ENCODE results near the gene CLIP2. TPM values are rescaled to one million over a fixed set of nuclear protein-coding genes. Genes with fewer than 3 reads are reported as not detected.

Gene CLIP2
- total RNA-seq, 1 donor from 2014 or later = 110 TPM

DNA sequence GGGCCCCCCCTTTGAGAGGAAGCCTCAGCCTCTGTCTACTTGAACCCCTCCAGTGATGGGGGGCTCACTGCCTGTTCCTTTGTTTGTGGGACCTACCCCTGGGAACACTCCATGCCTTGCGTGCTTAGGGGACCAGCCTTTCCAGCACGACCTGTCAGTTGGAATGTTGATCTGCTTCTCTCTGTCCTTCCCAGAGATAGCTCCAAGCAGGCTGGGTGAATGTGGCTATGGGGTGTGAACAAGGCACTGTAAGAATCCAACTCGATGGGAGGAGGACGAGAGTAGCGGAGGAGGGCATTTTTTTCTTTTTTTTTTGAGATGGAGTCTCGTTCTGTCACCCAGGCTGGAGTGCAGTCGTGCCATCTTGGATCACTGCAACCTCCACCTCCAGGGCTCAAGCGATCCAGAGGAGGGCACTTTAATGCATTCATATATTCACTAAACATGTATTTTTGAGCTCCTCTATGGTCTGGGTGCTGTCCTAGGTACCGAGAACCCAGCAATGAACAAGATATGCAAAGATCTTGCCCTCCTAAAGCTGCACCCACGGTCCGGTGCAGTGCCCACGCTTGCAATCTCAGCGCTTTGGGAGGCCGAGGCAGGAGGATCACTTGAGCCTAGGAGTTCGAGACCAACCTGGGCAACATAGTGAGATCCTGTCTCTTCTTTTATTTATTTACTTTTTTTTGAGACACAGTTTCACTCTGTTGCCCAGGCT is 8.5 kb downstream of the CLIP2 start:
- no peak overlapping the region for H3K27ac Mint-ChIP-seq (ENCODE audit: unreplicated experiment)
- TF ChIP-seq, protein P1, sequence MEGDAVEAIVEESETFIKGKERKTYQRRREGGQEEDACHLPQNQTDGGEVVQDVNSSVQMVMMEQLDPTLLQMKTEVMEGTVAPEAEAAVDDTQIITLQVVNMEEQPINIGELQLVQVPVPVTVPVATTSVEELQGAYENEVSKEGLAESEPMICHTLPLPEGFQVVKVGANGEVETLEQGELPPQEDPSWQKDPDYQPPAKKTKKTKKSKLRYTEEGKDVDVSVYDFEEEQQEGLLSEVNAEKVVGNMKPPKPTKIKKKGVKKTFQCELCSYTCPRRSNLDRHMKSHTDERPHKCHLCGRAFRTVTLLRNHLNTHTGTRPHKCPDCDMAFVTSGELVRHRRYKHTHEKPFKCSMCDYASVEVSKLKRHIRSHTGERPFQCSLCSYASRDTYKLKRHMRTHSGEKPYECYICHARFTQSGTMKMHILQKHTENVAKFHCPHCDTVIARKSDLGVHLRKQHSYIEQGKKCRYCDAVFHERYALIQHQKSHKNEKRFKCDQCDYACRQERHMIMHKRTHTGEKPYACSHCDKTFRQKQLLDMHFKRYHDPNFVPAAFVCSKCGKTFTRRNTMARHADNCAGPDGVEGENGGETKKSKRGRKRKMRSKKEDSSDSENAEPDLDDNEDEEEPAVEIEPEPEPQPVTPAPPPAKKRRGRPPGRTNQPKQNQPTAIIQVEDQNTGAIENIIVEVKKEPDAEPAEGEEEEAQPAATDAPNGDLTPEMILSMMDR (IDR thresholded peaks at IDR 0.05; ENCODE audit: unreplicated experiment) = no peak
- H3K4me1 Mint-ChIP-seq (ENCODE audit: unreplicated experiment) = peaks cover 25% of the 10 kb centered on the region
- H3K36me3 Mint-ChIP-seq (ENCODE audit: low read depth, unreplicated experiment) = peaks cover 7% of the 10 kb centered on the region
- no peak overlapping the region for H3K4me3 Mint-ChIP-seq (ENCODE audit: unreplicated experiment)
- H3K9me3 Mint-ChIP-seq (ENCODE audit: unreplicated experiment) = no peaks in the 10 kb centered on the region
- peaks cover 2% of the 10 kb centered on the region for H3K27me3 Mint-ChIP-seq (ENCODE audit: unreplicated experiment)
- DNase-seq (ENCODE audit: low spot score) = no peak

DNA sequence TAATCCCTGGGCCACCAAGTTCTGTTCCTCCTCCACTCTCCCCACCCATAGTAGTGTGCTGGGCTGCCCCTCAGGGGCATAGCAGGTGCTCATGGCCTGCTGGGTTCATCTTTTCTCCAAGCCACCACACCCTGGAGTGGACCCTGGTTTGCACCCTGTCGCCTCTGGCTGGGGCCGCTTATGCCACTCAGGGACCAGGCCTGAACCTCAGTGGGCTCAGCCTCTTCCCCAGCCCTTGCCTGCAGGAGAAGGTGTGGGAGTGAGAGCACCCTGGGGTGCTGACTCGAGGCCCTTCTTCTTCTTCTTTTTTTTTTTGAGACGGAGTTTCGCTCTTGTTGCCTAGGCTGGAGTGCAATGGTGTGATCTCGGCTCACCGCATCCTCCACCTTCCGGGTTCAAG is 10.2 kb downstream of the CLIP2 start:
- Mint-ChIP-seq H3K27me3 (ENCODE audit: unreplicated experiment) (peaks cover 2% of the 10 kb centered on the region), H3K4me3 (ENCODE audit: unreplicated experiment) (no peak overlapping the region), H3K36me3 (ENCODE audit: low read depth, unreplicated experiment) (peaks cover 7% of the 10 kb centered on the region), H3K27ac (ENCODE audit: unreplicated experiment) (no peak overlapping the region), H3K9me3 (ENCODE audit: unreplicated experiment) (no peaks in the 10 kb centered on the region), H3K4me1 (ENCODE audit: unreplicated experiment) (peaks cover 16% of the 10 kb centered on the region)
- no peak for DNase-seq (ENCODE audit: low spot score)
- TF ChIP-seq, protein P1 (IDR thresholded peaks at IDR 0.05; ENCODE audit: unreplicated experiment) = no peak

DNA sequence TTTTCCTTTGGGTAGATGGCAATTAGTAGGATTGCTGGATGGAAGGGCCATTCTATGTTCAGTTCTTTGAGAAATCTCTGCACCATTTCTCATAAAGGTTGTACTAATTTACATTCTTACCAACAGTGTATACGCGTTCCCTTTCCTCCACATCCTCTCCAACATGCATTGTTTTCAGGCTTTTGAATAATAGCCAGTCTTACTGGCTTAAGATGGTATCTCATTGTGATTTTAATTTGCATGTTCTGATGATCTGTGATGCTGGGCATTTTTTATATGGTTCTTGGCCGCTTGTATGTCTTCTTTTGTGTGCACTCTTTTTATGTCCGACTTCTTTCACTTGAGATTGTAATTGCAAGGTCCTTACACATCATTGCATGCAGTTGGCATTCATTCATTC is 11.7 kb downstream of the CLIP2 start:
- Mint-ChIP-seq H3K9me3 (ENCODE audit: unreplicated experiment) (no peaks in the 10 kb centered on the region), H3K4me3 (ENCODE audit: unreplicated experiment) (no peak overlapping the region), H3K27me3 (ENCODE audit: unreplicated experiment) (no peaks in the 10 kb centered on the region), H3K36me3 (ENCODE audit: low read depth, unreplicated experiment) (no peaks in the 10 kb centered on the region), H3K27ac (ENCODE audit: unreplicated experiment) (no peak overlapping the region), H3K4me1 (ENCODE audit: unreplicated experiment) (peaks cover 5% of the 10 kb centered on the region)
- TF ChIP-seq, protein P1 (IDR thresholded peaks at IDR 0.05; ENCODE audit: unreplicated experiment) = no peak
- DNase-seq (ENCODE audit: low spot score) = no peak

DNA sequence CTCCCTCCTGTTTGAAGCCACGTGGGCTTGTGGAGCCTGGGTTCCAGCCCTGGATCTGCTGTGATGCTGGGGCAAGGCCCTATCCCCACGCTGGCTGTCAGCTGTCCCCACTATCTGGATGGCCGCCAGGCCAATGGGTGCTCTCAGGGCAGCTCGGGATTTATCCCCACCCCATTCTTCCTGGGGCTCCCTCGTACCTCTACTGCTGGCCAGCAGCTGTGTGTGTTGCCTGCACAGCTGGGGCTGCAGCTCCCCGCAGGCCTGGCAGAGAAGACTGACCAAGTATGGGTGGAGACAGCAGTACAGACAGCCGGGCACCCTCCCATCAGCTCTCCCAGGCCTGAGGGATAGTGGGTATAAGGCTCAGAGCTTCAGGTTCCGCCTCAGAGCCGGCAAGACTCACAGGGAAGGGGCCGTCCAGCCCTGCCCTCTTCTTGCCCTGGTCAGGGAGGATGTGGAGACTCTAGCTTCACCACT is 13.6 kb downstream of the CLIP2 start:
- H3K4me3 Mint-ChIP-seq (ENCODE audit: unreplicated experiment) = no peak overlapping the region
- TF ChIP-seq, protein P1 (IDR thresholded peaks at IDR 0.05; ENCODE audit: unreplicated experiment) = no peak
- H3K36me3 Mint-ChIP-seq (ENCODE audit: low read depth, unreplicated experiment) = peaks cover 2% of the 10 kb centered on the region
- H3K9me3 Mint-ChIP-seq (ENCODE audit: unreplicated experiment) = no peaks in the 10 kb centered on the region
- no peak overlapping the region for H3K27ac Mint-ChIP-seq (ENCODE audit: unreplicated experiment)
- no peaks in the 10 kb centered on the region for H3K27me3 Mint-ChIP-seq (ENCODE audit: unreplicated experiment)
- no peak for DNase-seq (ENCODE audit: low spot score)
- H3K4me1 Mint-ChIP-seq (ENCODE audit: unreplicated experiment) = peaks cover 7% of the 10 kb centered on the region

DNA sequence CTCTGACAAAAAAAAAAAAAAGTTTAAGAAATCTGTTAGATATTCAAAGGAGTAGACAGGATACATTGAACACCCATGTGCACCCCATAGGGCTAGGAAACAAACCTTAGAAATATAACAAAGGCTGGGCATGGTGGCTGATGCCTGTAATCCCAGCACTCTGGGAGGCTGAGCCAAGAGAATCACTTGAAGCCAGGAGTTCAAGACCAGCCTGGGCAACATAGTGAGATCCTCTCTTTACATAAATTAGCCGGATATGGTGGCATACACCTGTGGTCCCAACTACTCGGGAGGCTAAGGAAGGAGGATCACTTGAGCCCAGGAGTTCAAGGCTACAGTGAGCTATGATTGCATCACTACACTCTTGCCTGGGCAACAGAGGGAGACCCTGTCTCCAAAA is 15.3 kb downstream of the CLIP2 start:
- Mint-ChIP-seq H3K9me3 (ENCODE audit: unreplicated experiment) (no peaks in the 10 kb centered on the region), H3K27me3 (ENCODE audit: unreplicated experiment) (no peaks in the 10 kb centered on the region), H3K4me1 (ENCODE audit: unreplicated experiment) (peaks cover 7% of the 10 kb centered on the region), H3K36me3 (ENCODE audit: low read depth, unreplicated experiment) (peaks cover 4% of the 10 kb centered on the region), H3K27ac (ENCODE audit: unreplicated experiment) (no peak overlapping the region), H3K4me3 (ENCODE audit: unreplicated experiment) (no peak overlapping the region)
- no peak for DNase-seq (ENCODE audit: low spot score)
- TF ChIP-seq, protein P1 (IDR thresholded peaks at IDR 0.05; ENCODE audit: unreplicated experiment) = no peak

All from endothelial cell (in vitro differentiated cells).